Activated B cell treated with CpG ODN at 0.5 μM for 24 hours (primary cell): ENCODE data around the gene CCDC90B. TPM values are rescaled to one million over a fixed set of nuclear protein-coding genes. Genes with fewer than 3 reads are reported as not detected.

Experiments used
- ATAC-seq: fragments of 200-7000 bp; cut with Tn5 transposase; one replicate; pipeline ENCODE4 v1.10.0; 2021; ENCODE audit warnings: low read depth, mild to moderate bottlenecking, moderate library complexity
- CTCF ChIA-PET: fragments of 350-600 bp; sonication (Branson Sonifier 250); formaldehyde crosslinking; loops from one replicate; lab custom pipeline; 2021; ENCODE audit warnings: antibody characterized with exemption; lab: Charles Lee
- POLR2A ChIA-PET: fragments of 350-600 bp; sonication (Branson Sonifier 250); formaldehyde crosslinking; loops from one replicate; lab custom pipeline; 2021; ENCODE audit warnings: antibody characterized with exemption; lab: Charles Lee
- DNase-seq: peaks from one replicate; pipeline ENCODE4 v3.0.0; 2022
- H3K27ac Mint-ChIP-seq: one replicate; pipeline ENCODE4 v1.8.0; 2020; ENCODE audit warnings: mixed read lengths
- H3K27me3 Mint-ChIP-seq: one replicate; pipeline ENCODE4 v1.8.0; 2021; ENCODE audit warnings: mixed read lengths
- H3K36me3 Mint-ChIP-seq: one replicate; pipeline ENCODE4 v1.8.0; 2021; ENCODE audit warnings: low read depth, mixed read lengths
- H3K4me1 Mint-ChIP-seq: one replicate; pipeline ENCODE4 v1.8.0; 2021; ENCODE audit warnings: mixed read lengths
- H3K4me3 Mint-ChIP-seq: one replicate; pipeline ENCODE4 v1.8.0; 2020; ENCODE audit warnings: mild to moderate bottlenecking, mixed read lengths
- H3K9me3 Mint-ChIP-seq: one replicate; pipeline ENCODE4 v1.8.0; 2020; ENCODE audit warnings: mixed read lengths
- intact Hi-C: fragments of 100-400 bp; cut with micrococcal nuclease; formaldehyde crosslinking; loops from one replicate; pipeline ENCODE4 v1.15.1; 2024
- total RNA-seq: library from RNA; stranded (reverse); gene quantifications from 2 replicates; pipeline ENCODE4 v1.2.3, GENCODE V29; 2022
- TF ChIP-seq, protein P1 (sequence below): fragments of 200-600 bp; IDR thresholded peaks from one replicate; pipeline ENCODE4 v1.8.0; 2022; ENCODE audit warnings: antibody characterized with exemption, mild to moderate bottlenecking

CCDC90B gene
- total RNA-seq, 1 donor from 2014 or later: 29.2 TPM

- intact Hi-C loops: no loop called here
- ChIA-PET CTCF (no interaction called here), POLR2A (no interaction called here)
- TF ChIP-seq, protein P1, sequence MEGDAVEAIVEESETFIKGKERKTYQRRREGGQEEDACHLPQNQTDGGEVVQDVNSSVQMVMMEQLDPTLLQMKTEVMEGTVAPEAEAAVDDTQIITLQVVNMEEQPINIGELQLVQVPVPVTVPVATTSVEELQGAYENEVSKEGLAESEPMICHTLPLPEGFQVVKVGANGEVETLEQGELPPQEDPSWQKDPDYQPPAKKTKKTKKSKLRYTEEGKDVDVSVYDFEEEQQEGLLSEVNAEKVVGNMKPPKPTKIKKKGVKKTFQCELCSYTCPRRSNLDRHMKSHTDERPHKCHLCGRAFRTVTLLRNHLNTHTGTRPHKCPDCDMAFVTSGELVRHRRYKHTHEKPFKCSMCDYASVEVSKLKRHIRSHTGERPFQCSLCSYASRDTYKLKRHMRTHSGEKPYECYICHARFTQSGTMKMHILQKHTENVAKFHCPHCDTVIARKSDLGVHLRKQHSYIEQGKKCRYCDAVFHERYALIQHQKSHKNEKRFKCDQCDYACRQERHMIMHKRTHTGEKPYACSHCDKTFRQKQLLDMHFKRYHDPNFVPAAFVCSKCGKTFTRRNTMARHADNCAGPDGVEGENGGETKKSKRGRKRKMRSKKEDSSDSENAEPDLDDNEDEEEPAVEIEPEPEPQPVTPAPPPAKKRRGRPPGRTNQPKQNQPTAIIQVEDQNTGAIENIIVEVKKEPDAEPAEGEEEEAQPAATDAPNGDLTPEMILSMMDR: no peak
- no peak for DNase-seq
- no peak for ATAC-seq
- no peaks in the 10 kb centered on the region for H3K9me3 Mint-ChIP-seq
- H3K36me3 Mint-ChIP-seq: peaks cover 49% of the 10 kb centered on the region
- H3K27ac Mint-ChIP-seq: no peak overlapping the region
- no peaks in the 10 kb centered on the region for H3K4me1 Mint-ChIP-seq
- no peak overlapping the region for H3K4me3 Mint-ChIP-seq
- H3K27me3 Mint-ChIP-seq: no peaks in the 10 kb centered on the region
Observed at GRCh38 chr11:83257761-83258168, 28.4 kb downstream of the CCDC90B start.

GRCh38 chr11:83256602-83257340 is 29.4 kb downstream of the CCDC90B start:
- DNase-seq (no peak), ATAC-seq (no peak)
- CTCF ChIA-PET: no interaction called here
- intact Hi-C loops: no loop called here
- TF ChIP-seq, protein P1: no peak
- Mint-ChIP-seq H3K4me1 (no peaks in the 10 kb centered on the region), H3K27me3 (no peaks in the 10 kb centered on the region), H3K36me3 (peaks cover 47% of the 10 kb centered on the region), H3K27ac (no peak overlapping the region), H3K9me3 (no peaks in the 10 kb centered on the region), H3K4me3 (no peak overlapping the region)
- POLR2A ChIA-PET: interaction anchor here (0.5 kb wide), 1 partner anchor 263 kb away, joined by 3 read pairs; no protein-coding TSS in a partner anchor

- Mint-ChIP-seq H3K27ac (no peak overlapping the region), H3K36me3 (peaks cover 39% of the 10 kb centered on the region), H3K4me1 (no peaks in the 10 kb centered on the region), H3K27me3 (no peaks in the 10 kb centered on the region), H3K9me3 (no peaks in the 10 kb centered on the region), H3K4me3 (no peak overlapping the region)
- CTCF ChIA-PET: interaction anchor here (1.4 kb wide), 1 partner anchor 388 kb away, joined by 7 read pairs; no protein-coding TSS in a partner anchor
- intact Hi-C loops: no loop called here
- no peak for ATAC-seq
- DNase-seq: no peak
- TF ChIP-seq, protein P1: no peak
- POLR2A ChIA-PET: no interaction called here
Observed at GRCh38 chr11:83255366-83255765, 30.8 kb downstream of the CCDC90B start.

DNA sequence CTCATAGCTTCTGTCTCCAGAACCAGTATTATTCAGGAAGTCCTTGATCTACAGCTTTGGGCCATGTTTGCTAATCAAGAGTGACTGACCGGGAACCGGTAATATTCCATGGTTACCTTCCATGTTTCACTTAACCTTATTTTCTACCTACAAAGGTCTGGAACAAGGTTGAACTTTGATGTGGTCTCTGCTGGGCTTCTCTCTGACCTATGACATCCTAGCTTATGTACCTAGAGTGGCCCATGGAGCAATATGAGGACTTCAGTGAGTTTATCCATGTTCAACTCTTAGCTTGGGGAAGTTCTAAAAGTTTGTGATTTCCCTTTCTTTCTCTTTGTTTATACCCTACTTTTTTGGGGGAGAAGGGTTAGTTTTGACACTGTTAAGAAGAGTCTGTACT is 33.2 kb downstream of the CCDC90B start:
- intact Hi-C loops: loop anchor here (5.0 kb wide), 2 partner anchors 166 to 181 kb away; partner anchors contain the start of gene RAB30
- Mint-ChIP-seq H3K4me1 (peaks cover 13% of the 10 kb centered on the region), H3K4me3 (no peak overlapping the region), H3K27ac (no peak overlapping the region), H3K9me3 (no peaks in the 10 kb centered on the region), H3K36me3 (peaks cover 21% of the 10 kb centered on the region), H3K27me3 (no peaks in the 10 kb centered on the region)
- DNase-seq (no peak), ATAC-seq (no peak)
- POLR2A ChIA-PET: interaction anchor here (0.5 kb wide), 1 partner anchor 96 kb away, joined by 10 read pairs; no protein-coding TSS in a partner anchor
- CTCF ChIA-PET: interaction anchor here (1.4 kb wide), 1 partner anchor 385 kb away, joined by 4 read pairs; no protein-coding TSS in a partner anchor
- TF ChIP-seq, protein P1: no peak

GRCh38 chr11:83252266-83252665 is 33.9 kb downstream of the CCDC90B start:
- POLR2A ChIA-PET: no interaction called here
- peaks cover 13% of the 10 kb centered on the region for H3K4me1 Mint-ChIP-seq
- no peaks in the 10 kb centered on the region for H3K27me3 Mint-ChIP-seq
- no peak overlapping the region for H3K4me3 Mint-ChIP-seq
- no peaks in the 10 kb centered on the region for H3K9me3 Mint-ChIP-seq
- TF ChIP-seq, protein P1: no peak
- DNase-seq (no peak), ATAC-seq (no peak)
- intact Hi-C loops: loop anchor here (5.0 kb wide), 2 partner anchors 165 to 180 kb away; partner anchors contain the start of gene RAB30
- CTCF ChIA-PET: interaction anchor here (1.4 kb wide), 1 partner anchor 385 kb away, joined by 4 read pairs; no protein-coding TSS in a partner anchor
- peaks cover 14% of the 10 kb centered on the region for H3K36me3 Mint-ChIP-seq
- no peak overlapping the region for H3K27ac Mint-ChIP-seq
